Gastrocnemius medialis (tissue), 4 donors: ENCODE measurements around the gene BBOF1.

Experiments
- CTCF ChIP-seq, 5 experiments: fragments of 450-650 bp in 3 of 5; fragments of 200-600 bp in 2 of 5; sonication (generic) in 2 of 5; IDR thresholded peaks in 4 of 5; conservative IDR thresholded peaks in 1 of 5; 1 replicate in 4 of 5; 2 replicates in 1 of 5; pipeline ENCODE4 v1.5.1; 2016 to 2019; ENCODE audit warnings: antibody characterized with exemption in 5 of 5, mild to moderate bottlenecking in 3 of 5, moderate library complexity in 3 of 5
- POLR2A ChIP-seq, 2 donors: fragments of 450-650 bp; IDR thresholded peaks; one replicate each; pipeline ENCODE4 v1.6.1; 2017; ENCODE audit warnings: antibody characterized with exemption in 2 of 2, mild to moderate bottlenecking in 2 of 2, moderate library complexity in 2 of 2

- TF ChIP-seq CTCF (IDR thresholded peaks at IDR 0.05 in 4 of 5, conservative IDR thresholded peaks at IDR 0.05 in 1 of 5) (no peak), POLR2A (IDR thresholded peaks at IDR 0.05) (no peak)
These were observed 969 bp upstream of the BBOF1 start for GRCh38 chr14:74018174-74018585.
